OCI-LY3 (cell line): Measurements from ENCODE around the gene RAD21L1.

ENCODE experiments used
- CTCF ChIP-seq: fragments of 200-600, 300-600 bp; sonication (generic); IDR thresholded peaks from 2 replicates; pipeline ENCODE4 v1.5.1; 2014; ENCODE audit warnings: antibody characterized with exemption, low read length, low read depth
- EZH2phosphoT487 ChIP-seq: fragments of 200-600 bp; shearing (Covaris generic); IDR thresholded peaks from 2 replicates; pipeline ENCODE4 v1.6.1; 2018; ENCODE audit warnings: antibody characterized with exemption, mixed run types, low read depth

GRCh38 chr20:1204576-1204975 lies 21.3 kb upstream of the RAD21L1 start:
- TF ChIP-seq CTCF (no peak), EZH2phosphoT487 (no peak)
